Fibroblast of villous mesenchyme (primary cell): Measurements from ENCODE around the gene CREB5. TPM values are rescaled to one million over a fixed set of nuclear protein-coding genes. Genes with fewer than 3 reads are reported as not detected.
A peak's percentile ranks its signal among the peaks of the same experiment; 100 is the strongest.

Experiments used
- DNase-seq: peaks from one replicate; pipeline ENCODE4 v3.0.0-alpha.2; 2010; ENCODE audit warnings: low read depth
- H3K4me3 ChIP-seq: 2 replicates; pipeline ENCODE4 v1.5.1; 2011; ENCODE audit warnings: low read depth, mild to moderate bottlenecking, low read length
- CTCF ChIP-seq: IDR thresholded peaks from 2 replicates; pipeline ENCODE4 v1.5.1; 2012; ENCODE audit warnings: low read depth, mild to moderate bottlenecking, low read length; ENCODE audit not compliant: insufficient read depth
- total RNA-seq: library from RNA; depleted of rRNA; stranded (reverse); fragments of >200 nt; gene quantifications from 2 replicates; pipeline ENCODE4 v1.2.3, GENCODE V29; 2012

CREB5 gene
- total RNA-seq, 1 donor = 6.0 TPM

- no peak for DNase-seq
- TF ChIP-seq CTCF = no peak
- H3K4me3 ChIP-seq = no peak overlapping the region
Observed at GRCh38 chr7:28627263-28627653, 214.9 kb downstream of the CREB5 start.

- DNase-seq = no peak
- no peak overlapping the region for H3K4me3 ChIP-seq
- TF ChIP-seq CTCF = no peak
Observed at GRCh38 chr7:28627896-28628295, 215.6 kb downstream of the CREB5 start.

DNA sequence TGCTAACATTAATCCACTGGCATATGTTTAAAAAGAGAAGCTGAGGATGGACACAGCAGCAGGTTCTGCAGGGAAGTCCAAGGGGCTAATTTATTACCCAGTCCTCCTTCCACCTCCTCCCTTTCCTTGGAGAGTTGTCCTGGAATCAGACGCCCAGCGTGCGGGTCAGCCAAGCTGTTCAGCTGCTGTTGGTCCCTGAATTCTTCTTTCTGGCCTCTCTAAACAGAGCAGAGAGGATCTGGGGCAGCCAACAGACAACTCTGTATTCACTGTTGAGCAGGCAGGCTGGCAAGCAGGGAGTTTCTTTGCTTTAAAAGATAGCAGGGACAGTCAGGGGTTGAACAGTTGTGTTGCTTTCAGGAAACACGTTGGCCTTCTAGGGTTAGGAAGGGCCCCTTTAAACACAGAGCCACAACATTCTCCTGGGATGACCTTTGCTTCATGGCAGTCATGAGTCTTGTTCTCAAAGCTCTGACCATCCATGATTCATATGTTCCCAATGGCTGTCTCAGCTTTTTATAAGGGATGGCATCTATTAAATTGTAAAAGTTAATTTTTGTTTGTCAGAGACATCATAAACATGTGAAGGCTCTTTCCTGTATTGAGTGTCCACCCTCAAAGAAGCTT lies 217.0 kb downstream of the CREB5 start:
- TF ChIP-seq CTCF = no peak
- no peak overlapping the region for H3K4me3 ChIP-seq
- peak; percentile 35 for DNase-seq

DNA sequence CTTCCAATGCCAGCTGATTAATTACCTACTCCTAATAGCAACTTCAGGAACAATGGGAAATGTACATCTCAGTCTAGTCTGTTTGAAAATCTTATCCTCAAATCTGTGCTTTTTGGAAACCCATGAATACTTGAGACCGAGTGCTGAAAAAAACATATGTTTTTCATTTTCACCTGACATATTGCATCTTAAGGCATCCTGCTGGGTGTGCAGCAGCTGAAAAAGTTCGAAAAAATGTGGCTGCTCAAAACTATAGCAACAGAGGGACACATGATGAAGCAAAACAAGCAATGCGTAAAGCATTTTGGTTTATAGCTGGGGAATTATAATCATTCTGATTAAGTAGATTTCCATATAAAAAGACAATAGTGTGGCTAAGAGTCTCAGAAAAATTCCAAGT lies 218.0 kb downstream of the CREB5 start:
- TF ChIP-seq CTCF = no peak
- no peak overlapping the region for H3K4me3 ChIP-seq
- no peak for DNase-seq

- no peak for TF ChIP-seq CTCF
- no peak for DNase-seq
- no peak overlapping the region for H3K4me3 ChIP-seq
Observed at GRCh38 chr7:28631995-28632394, 219.7 kb downstream of the CREB5 start.

DNA sequence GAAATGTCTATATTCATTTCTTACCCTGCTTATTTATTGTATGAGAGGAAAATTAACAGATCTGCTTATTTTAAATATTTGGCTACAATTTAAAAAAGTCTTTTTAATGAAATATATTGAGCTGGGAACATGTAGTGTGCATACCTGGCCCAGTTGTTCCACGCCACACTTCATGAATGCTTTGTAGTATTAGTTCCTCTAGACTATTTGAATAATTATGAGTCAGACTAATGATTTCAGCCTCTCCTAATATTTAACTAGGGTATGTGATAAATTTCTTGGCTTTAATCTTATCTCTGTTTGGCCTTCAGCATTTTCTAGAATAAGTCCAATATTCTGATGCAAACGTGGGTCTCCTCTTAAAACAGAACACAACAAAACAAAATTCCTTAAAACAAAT lies 226.6 kb downstream of the CREB5 start:
- H3K4me3 ChIP-seq = no peak overlapping the region
- DNase-seq = no peak
- TF ChIP-seq CTCF = no peak

DNA sequence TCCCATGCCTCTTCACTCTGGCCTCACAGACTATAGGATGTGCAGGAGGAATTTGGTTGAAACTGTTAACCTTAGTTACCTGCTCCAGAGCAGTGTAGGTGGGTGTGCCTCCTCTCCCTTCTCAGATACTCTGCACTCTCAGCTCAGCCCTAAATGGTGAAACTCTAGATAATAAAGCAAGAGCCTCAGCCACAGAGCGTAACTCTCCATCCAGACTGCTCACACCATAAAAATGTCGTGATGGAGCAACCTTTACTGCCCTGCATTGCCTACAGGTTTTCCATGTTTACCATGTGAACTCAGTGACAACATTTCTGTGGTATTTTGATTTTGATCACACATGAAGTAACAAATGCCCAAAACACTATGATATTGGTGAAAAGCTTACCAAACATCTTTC lies 227.7 kb downstream of the CREB5 start:
- TF ChIP-seq CTCF = no peak
- H3K4me3 ChIP-seq = no peak overlapping the region
- DNase-seq = no peak
